Neural cell (in vitro differentiated cells): ENCODE data around the gene ZNF787. TPM values are rescaled to one million over a fixed set of nuclear protein-coding genes. Genes with fewer than 3 reads are reported as not detected.

ENCODE experiments used
- H2AFZ ChIP-seq: fragments of 200-600, 300-800 bp; sonication (generic), shearing (Covaris generic); 2 replicates; pipeline ENCODE4 v1.6.0; 2014; ENCODE audit warnings: low read depth, mild to moderate bottlenecking, antibody characterized with exemption, low read length, moderate library complexity
- H3F3A ChIP-seq: fragments of 200-600 bp; shearing (Covaris generic); 2 replicates; pipeline ENCODE4 v1.6.1; 2016; ENCODE audit warnings: mild to moderate bottlenecking, moderate library complexity, mixed read lengths, antibody characterized with exemption, low read length; ENCODE audit not compliant: insufficient read depth, poor library complexity, severe bottlenecking
- H3K27ac ChIP-seq: fragments of 200-600, 300-800 bp; sonication (generic), shearing (Covaris generic); 2 replicates; pipeline ENCODE4 v1.5.1; 2014; ENCODE audit warnings: mild to moderate bottlenecking, low read length, moderate library complexity
- H3K27me3 ChIP-seq: fragments of 300-800, 200-600 bp; sonication (generic), shearing (Covaris generic); 2 replicates; pipeline ENCODE4 v1.6.0; 2014; ENCODE audit warnings: mild to moderate bottlenecking, low read depth, low read length, moderate library complexity; ENCODE audit not compliant: insufficient read depth
- H3K36me3 ChIP-seq: fragments of 300-800, 200-600 bp; sonication (generic), shearing (Covaris generic); 2 replicates; pipeline ENCODE4 v1.5.1; 2014; ENCODE audit warnings: mild to moderate bottlenecking, antibody characterized with exemption, low read length, moderate library complexity; ENCODE audit not compliant: insufficient read depth
- H3K4me2 ChIP-seq: fragments of 300-800, 200-600 bp; sonication (generic), shearing (Covaris generic); 2 replicates; pipeline ENCODE4 v1.6.0; 2014; ENCODE audit warnings: mild to moderate bottlenecking, low read length
- H3K4me3 ChIP-seq: fragments of 300-800, 200-600 bp; sonication (generic), shearing (Covaris generic); 2 replicates; pipeline ENCODE4 v1.5.1; 2014; ENCODE audit warnings: mild to moderate bottlenecking, low read length, moderate library complexity
- H3K79me2 ChIP-seq: fragments of 200-600 bp; shearing (Covaris generic); replicated peaks from 2 replicates; pipeline ENCODE4 v1.6.0; 2014; ENCODE audit warnings: mild to moderate bottlenecking, low read length, moderate library complexity; ENCODE audit not compliant: insufficient read depth
- H3K9ac ChIP-seq: fragments of 300-800, 200-600 bp; sonication (generic), shearing (Covaris generic); 2 replicates; pipeline ENCODE4 v1.6.1; 2016; ENCODE audit warnings: mild to moderate bottlenecking, low read length, mixed read lengths
- H3K9me2 ChIP-seq: fragments of 200-600 bp; shearing (Covaris generic); 2 replicates; pipeline ENCODE4 v1.6.1; 2016; ENCODE audit warnings: mild to moderate bottlenecking, low read length, mixed read lengths; ENCODE audit not compliant: insufficient read depth
- H3K9me3 ChIP-seq: fragments of 200-600, 300-800 bp; sonication (generic), shearing (Covaris generic); 2 replicates; pipeline ENCODE4 v1.6.1; 2016; ENCODE audit warnings: mild to moderate bottlenecking, mixed run types, low read length, moderate library complexity, mixed read lengths
- H4K20me1 ChIP-seq: fragments of 200-600 bp; shearing (Covaris generic); 2 replicates; pipeline ENCODE4 v1.6.1; 2016; ENCODE audit warnings: mild to moderate bottlenecking, mixed run types; ENCODE audit not compliant: insufficient read depth
- EZH2 ChIP-seq: fragments of 200-600, 300-800 bp; shearing (Covaris generic), sonication (generic); IDR thresholded peaks from 2 replicates; pipeline ENCODE4 v1.6.1; 2014; ENCODE audit warnings: antibody characterized with exemption, low read length, borderline replicate concordance, mild to moderate bottlenecking; ENCODE audit not compliant: insufficient read depth, poor library complexity, severe bottlenecking
- REST ChIP-seq: IDR thresholded peaks from 2 replicates; pipeline ENCODE4 v1.6.1; 2012; ENCODE audit warnings: borderline replicate concordance
- SMC3 ChIP-seq: fragments of 450-650 bp; conservative IDR thresholded peaks from 2 replicates; pipeline ENCODE4 v1.6.1; 2014; ENCODE audit warnings: antibody characterized with exemption, mild to moderate bottlenecking, moderate library complexity; ENCODE audit not compliant: poor library complexity
- polyA plus RNA-seq: library from polyadenylated mRNA; depleted of rRNA; stranded (reverse); fragments of >200 nt; gene quantifications from 2 replicates; pipeline ENCODE4 v1.2.3, GENCODE V29; 2014

ZNF787 gene
- polyA plus RNA-seq, 1 donor from 2014 or later, result 11.4 TPM

- Histone ChIP-seq H3K9me2 (no peaks in the 10 kb centered on the region), H3K36me3 (peaks cover 4% of the 10 kb centered on the region), H3K27ac (no peak overlapping the region), H3K9ac (no peak overlapping the region), H3F3A (no peaks in the 10 kb centered on the region), H3K79me2 (no peaks in the 10 kb centered on the region), H2AFZ (no peak overlapping the region), H3K4me2 (no peak overlapping the region), H4K20me1 (no peaks in the 10 kb centered on the region), H3K4me3 (no peak overlapping the region), H3K9me3 (peaks cover 19% of the 10 kb centered on the region), H3K27me3 (no peaks in the 10 kb centered on the region)
- TF ChIP-seq REST, result no peak
Observed at GRCh38 chr19:56094449-56094848, 26.6 kb downstream of the ZNF787 start.

- no peak overlapping the region for H2AFZ ChIP-seq
- H3K36me3 ChIP-seq, result peaks cover 4% of the 10 kb centered on the region
- no peaks in the 10 kb centered on the region for H3K9me2 ChIP-seq
- TF ChIP-seq REST, result no peak
- no peak for TF ChIP-seq SMC3
- TF ChIP-seq EZH2, result no peak
- H4K20me1 ChIP-seq, result no peaks in the 10 kb centered on the region
- H3F3A ChIP-seq, result no peaks in the 10 kb centered on the region
- peaks cover 13% of the 10 kb centered on the region for H3K9me3 ChIP-seq
- no peaks in the 10 kb centered on the region for H3K79me2 ChIP-seq
- H3K9ac ChIP-seq, result no peak overlapping the region
- no peak overlapping the region for H3K27ac ChIP-seq
- no peak overlapping the region for H3K4me2 ChIP-seq
- H3K27me3 ChIP-seq, result no peaks in the 10 kb centered on the region
- H3K4me3 ChIP-seq, result no peak overlapping the region
Observed at GRCh38 chr19:56092685-56093631, 28.1 kb downstream of the ZNF787 start.
